Nephron (organoid): ENCODE results near the gene FANCI.

Experiments
- H3K27ac Mint-ChIP-seq, 3 experiments: 2 replicates each; pipeline ENCODE4 v1.8.0; 2020; ENCODE audit warnings: mixed read lengths in 3 of 3, mild to moderate bottlenecking in 2 of 3, moderate library complexity in 1 of 3
- H3K27me3 Mint-ChIP-seq: 2 replicates; pipeline ENCODE4 v1.8.0; 2021; ENCODE audit warnings: low read depth, mild to moderate bottlenecking, moderate library complexity, mixed read lengths
- H3K36me3 Mint-ChIP-seq: 2 replicates; pipeline ENCODE4 v1.8.0; 2020; ENCODE audit warnings: low read depth, mixed read lengths
- H3K4me1 Mint-ChIP-seq: 2 replicates; pipeline ENCODE4 v1.8.0; 2020; ENCODE audit warnings: mixed read lengths
- H3K4me3 Mint-ChIP-seq, 3 experiments: 2 replicates each; pipeline ENCODE4 v1.8.0; 2020; ENCODE audit warnings: mild to moderate bottlenecking in 3 of 3, mixed read lengths in 3 of 3, moderate library complexity in 2 of 3
- H3K9me3 Mint-ChIP-seq: 2 replicates; pipeline ENCODE4 v1.8.0; 2020; ENCODE audit warnings: mixed read lengths
- CTCF ChIP-seq, 3 experiments: fragments of 200-600 bp; sonication (generic); IDR thresholded peaks; one replicate each; pipeline ENCODE4 v1.5.0; 2021; ENCODE audit warnings: antibody characterized with exemption in 3 of 3; ENCODE audit not compliant: unreplicated experiment in 3 of 3

The FANCI gene

DNA sequence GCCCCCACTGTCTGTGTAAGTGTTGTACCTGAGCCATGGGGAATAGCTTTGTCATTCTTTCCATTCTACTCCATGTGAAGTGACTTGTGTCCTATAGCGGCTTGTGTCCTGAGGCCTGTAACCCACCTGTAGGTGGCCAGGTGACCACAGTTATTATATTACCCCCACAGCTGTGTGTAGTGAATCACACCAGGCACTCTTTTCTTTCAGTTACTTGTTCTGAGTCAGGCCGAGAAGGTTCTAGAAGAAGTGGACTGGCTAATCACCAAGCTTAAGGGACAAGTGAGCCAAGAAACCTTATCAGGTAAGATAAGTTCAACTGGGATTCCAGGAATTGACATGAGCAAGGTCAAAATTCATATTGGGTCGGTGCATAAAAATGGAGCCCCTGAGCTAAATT is 61.6 kb downstream of the FANCI start:
- Mint-ChIP-seq H3K27me3 (no peaks in the 10 kb centered on the region), H3K4me3 (no peak overlapping the region), H3K36me3 (peaks cover 59% of the 10 kb centered on the region), H3K9me3 (no peaks in the 10 kb centered on the region), H3K27ac (no peak overlapping the region), H3K4me1 (no peaks in the 10 kb centered on the region)
- no peak for TF ChIP-seq CTCF (IDR thresholded peaks at IDR 0.05; ENCODE audit: unreplicated experiment in 3 of 3)

DNA sequence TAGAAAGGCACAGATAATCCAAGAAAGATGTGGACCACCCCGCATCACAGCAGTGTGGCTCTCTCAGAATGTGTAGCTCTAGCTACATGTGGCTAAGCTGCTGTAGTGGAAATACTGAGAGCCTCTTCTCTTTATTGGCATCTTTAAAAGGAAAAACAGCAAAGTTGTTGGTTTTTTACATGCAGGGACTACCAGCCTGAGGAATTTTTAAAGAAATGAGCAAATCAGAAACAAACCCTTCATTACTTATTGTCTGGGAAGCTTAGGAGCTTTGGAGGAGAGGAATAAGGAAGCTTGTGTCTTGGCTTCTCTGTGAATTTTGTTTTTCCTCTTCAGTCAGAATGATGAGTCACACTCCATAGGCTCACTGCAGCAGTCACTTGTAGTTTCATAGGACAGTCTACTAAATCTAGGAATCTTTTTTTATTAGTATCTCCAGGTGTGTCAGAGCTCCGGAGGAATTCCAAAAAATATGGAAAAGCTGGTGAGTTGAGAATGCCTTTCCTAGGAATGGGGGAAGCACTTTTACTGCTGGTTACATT is 63.3 kb downstream of the FANCI start:
- no peak overlapping the region for H3K4me3 Mint-ChIP-seq
- no peak for TF ChIP-seq CTCF (IDR thresholded peaks at IDR 0.05; ENCODE audit: unreplicated experiment in 3 of 3)
- H3K9me3 Mint-ChIP-seq: no peaks in the 10 kb centered on the region
- no peaks in the 10 kb centered on the region for H3K27me3 Mint-ChIP-seq
- peaks cover 58% of the 10 kb centered on the region for H3K36me3 Mint-ChIP-seq
- no peaks in the 10 kb centered on the region for H3K4me1 Mint-ChIP-seq
- no peak overlapping the region for H3K27ac Mint-ChIP-seq

- Mint-ChIP-seq H3K4me1 (no peaks in the 10 kb centered on the region), H3K27me3 (no peaks in the 10 kb centered on the region), H3K9me3 (no peaks in the 10 kb centered on the region)
Observed at GRCh38 chr15:89307791-89308190, 64.0 kb downstream of the FANCI start.

DNA sequence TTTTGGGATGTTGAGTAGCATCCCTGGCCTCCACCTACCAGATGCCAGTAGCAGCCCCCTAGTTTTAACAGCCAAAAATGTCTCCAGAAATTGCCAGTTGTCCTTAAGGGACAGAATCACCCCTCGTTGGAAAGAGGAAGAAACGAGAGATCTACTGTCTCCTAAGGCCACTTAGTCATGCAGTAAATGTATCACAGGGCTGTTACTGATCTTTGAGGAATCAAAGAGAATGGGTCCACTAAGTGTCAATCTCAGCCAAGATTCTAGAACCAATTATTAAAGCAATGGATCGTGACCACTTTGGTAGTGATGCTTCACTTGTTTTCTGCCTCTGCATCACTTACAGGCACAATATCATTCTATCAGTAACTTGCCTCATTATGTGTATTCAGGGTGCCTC is 64.5 kb downstream of the FANCI start:
- Mint-ChIP-seq H3K27ac (no peak overlapping the region), H3K27me3 (no peaks in the 10 kb centered on the region), H3K36me3 (peaks cover 58% of the 10 kb centered on the region), H3K9me3 (no peaks in the 10 kb centered on the region), H3K4me3 (no peak overlapping the region), H3K4me1 (no peaks in the 10 kb centered on the region)
- TF ChIP-seq CTCF (IDR thresholded peaks at IDR 0.05; ENCODE audit: unreplicated experiment in 3 of 3): no peak

More at GRCh38 chr15:89307791-89308190, 64.0 kb downstream of the FANCI start:
- H3K4me3 Mint-ChIP-seq: no peak overlapping the region
- H3K27ac Mint-ChIP-seq: no peak overlapping the region
- H3K36me3 Mint-ChIP-seq: peaks cover 58% of the 10 kb centered on the region
- no peak for TF ChIP-seq CTCF (IDR thresholded peaks at IDR 0.05; ENCODE audit: unreplicated experiment in 3 of 3)

DNA sequence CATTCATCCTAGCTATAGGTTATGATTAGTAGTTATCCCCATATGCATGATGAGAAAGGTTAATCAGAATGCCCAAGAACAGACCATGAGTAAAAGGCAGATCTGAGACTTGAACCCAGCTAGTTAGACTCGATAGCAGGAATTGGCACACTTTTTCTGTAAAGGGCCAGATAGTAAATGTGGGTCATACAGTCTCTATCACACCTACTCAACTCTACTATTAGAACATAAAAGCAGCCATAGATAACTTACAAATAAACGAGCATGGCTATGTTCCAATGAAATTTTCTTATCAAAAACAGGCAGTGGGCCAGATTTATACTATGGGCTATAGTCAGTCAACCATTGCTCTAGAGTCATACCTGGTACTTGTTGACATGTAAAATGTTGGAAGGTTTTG is 66.2 kb downstream of the FANCI start:
- no peaks in the 10 kb centered on the region for H3K4me1 Mint-ChIP-seq
- H3K27me3 Mint-ChIP-seq: no peaks in the 10 kb centered on the region
- H3K4me3 Mint-ChIP-seq: no peak overlapping the region
- H3K36me3 Mint-ChIP-seq: peaks cover 53% of the 10 kb centered on the region
- no peaks in the 10 kb centered on the region for H3K9me3 Mint-ChIP-seq
- no peak overlapping the region for H3K27ac Mint-ChIP-seq
- TF ChIP-seq CTCF (IDR thresholded peaks at IDR 0.05; ENCODE audit: unreplicated experiment in 3 of 3): no peak

GRCh38 chr15:89315375-89315929 is 71.7 kb downstream of the FANCI start:
- Mint-ChIP-seq H3K4me1 (no peaks in the 10 kb centered on the region), H3K27me3 (no peaks in the 10 kb centered on the region), H3K4me3 (no peak overlapping the region), H3K36me3 (peaks cover 68% of the 10 kb centered on the region), H3K27ac (no peak overlapping the region), H3K9me3 (no peaks in the 10 kb centered on the region)
- no peak for TF ChIP-seq CTCF (IDR thresholded peaks at IDR 0.05; ENCODE audit: unreplicated experiment in 3 of 3)
